Measurements from ENCODE around the gene NEDD4L.

DNA sequence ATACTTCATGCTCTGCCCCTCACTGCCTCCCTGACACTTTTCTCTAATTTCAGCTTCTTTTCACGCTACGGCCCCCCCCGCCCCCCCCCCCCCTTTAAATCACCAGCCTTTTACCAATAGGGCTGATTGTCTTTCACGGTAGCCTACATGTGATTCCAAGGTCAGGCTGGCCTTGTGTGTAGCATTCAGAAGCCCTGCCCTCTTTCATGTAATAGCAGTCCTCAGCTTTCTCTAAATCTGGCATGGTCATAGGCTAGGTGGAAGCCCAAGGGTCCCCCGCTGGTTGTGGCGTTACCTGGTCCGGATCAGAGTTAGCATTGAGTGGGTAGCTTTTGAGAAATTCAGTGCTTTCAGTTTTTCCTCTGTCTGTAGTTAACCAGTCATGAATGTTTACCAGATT, 303.1 kb downstream of the NEDD4L start:
- no peak for TF ChIP-seq HCFC1 (IDR thresholded peaks at IDR 0.05; ENCODE audit: low read length)
- TF ChIP-seq MXI1 (IDR thresholded peaks at IDR 0.05; ENCODE audit: low read depth, low read length), result no peak
- no peak for TF ChIP-seq HDAC6 (IDR thresholded peaks at IDR 0.05; ENCODE audit: unreplicated experiment)
- no peak for TF ChIP-seq POLR2A (IDR thresholded peaks at IDR 0.05; ENCODE audit: low read depth, low read length)
- TF ChIP-seq, protein P1, sequence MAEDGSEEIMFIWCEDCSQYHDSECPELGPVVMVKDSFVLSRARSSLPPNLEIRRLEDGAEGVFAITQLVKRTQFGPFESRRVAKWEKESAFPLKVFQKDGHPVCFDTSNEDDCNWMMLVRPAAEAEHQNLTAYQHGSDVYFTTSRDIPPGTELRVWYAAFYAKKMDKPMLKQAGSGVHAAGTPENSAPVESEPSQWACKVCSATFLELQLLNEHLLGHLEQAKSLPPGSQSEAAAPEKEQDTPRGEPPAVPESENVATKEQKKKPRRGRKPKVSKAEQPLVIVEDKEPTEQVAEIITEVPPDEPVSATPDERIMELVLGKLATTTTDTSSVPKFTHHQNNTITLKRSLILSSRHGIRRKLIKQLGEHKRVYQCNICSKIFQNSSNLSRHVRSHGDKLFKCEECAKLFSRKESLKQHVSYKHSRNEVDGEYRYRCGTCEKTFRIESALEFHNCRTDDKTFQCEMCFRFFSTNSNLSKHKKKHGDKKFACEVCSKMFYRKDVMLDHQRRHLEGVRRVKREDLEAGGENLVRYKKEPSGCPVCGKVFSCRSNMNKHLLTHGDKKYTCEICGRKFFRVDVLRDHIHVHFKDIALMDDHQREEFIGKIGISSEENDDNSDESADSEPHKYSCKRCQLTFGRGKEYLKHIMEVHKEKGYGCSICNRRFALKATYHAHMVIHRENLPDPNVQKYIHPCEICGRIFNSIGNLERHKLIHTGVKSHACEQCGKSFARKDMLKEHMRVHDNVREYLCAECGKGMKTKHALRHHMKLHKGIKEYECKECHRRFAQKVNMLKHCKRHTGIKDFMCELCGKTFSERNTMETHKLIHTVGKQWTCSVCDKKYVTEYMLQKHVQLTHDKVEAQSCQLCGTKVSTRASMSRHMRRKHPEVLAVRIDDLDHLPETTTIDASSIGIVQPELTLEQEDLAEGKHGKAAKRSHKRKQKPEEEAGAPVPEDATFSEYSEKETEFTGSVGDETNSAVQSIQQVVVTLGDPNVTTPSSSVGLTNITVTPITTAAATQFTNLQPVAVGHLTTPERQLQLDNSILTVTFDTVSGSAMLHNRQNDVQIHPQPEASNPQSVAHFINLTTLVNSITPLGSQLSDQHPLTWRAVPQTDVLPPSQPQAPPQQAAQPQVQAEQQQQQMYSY (CRISPR knock-in tag; IDR thresholded peaks at IDR 0.05), result no peak
- TF ChIP-seq SUPT20H (IDR thresholded peaks at IDR 0.05; ENCODE audit: borderline replicate concordance, control insufficient read depth, low read depth, low read length), result no peak
- TF ChIP-seq MYC (IDR thresholded peaks at IDR 0.05; ENCODE audit: insufficient read depth, insufficient read length, insufficient replicate concordance, low read length, severe bottlenecking), result no peak
- no peak for TF ChIP-seq TCF7 (IDR thresholded peaks at IDR 0.05; ENCODE audit: borderline replicate concordance)
